Prostate gland (tissue), 2 donors: Measurements from ENCODE around the gene SEMA3A. TPM values are rescaled to one million over a fixed set of nuclear protein-coding genes. Genes with fewer than 3 reads are reported as not detected.

ENCODE experiments used
- DNase-seq: peaks from one replicate; pipeline ENCODE4 v3.0.0-alpha.2; 2019; ENCODE audit warnings: low spot score
- H3K27ac ChIP-seq, 2 donors: fragments of 200-600 bp; sonication (generic); 2 replicates each; pipeline ENCODE4 v1.5.1; 2017 to 2019
- H3K27me3 ChIP-seq: fragments of 200-600 bp; sonication (generic); replicated peaks from 2 replicates; pipeline ENCODE4 v1.5.1; 2019; ENCODE audit not compliant: insufficient read depth
- H3K36me3 ChIP-seq, 2 donors: fragments of 200-600 bp; sonication (generic); 1 replicate in 1 of 2; 2 replicates in 1 of 2; pipeline versions ENCODE4 v1.5.1 to v1.8.1; 2017 to 2019
- H3K4me1 ChIP-seq: fragments of 200-600 bp; sonication (generic); replicated peaks from 2 replicates; pipeline ENCODE4 v1.5.1; 2019
- H3K4me3 ChIP-seq, 2 donors: fragments of 200-600 bp; sonication (generic); 2 replicates each; pipeline ENCODE4 v1.5.1; 2017 to 2019
- H3K9me3 ChIP-seq: fragments of 200-600 bp; sonication (generic); 2 replicates; pipeline ENCODE4 v1.5.1; 2017
- POLR2A ChIP-seq: fragments of 450-650 bp; IDR thresholded peaks from one replicate; pipeline ENCODE4 v1.6.1; 2016; ENCODE audit warnings: antibody characterized with exemption, mild to moderate bottlenecking
- POLR2AphosphoS5 ChIP-seq: sonication (generic); formaldehyde crosslinking; IDR thresholded peaks from one replicate; pipeline ENCODE4 v1.6.1; 2017; ENCODE audit warnings: antibody characterized with exemption
- WGBS: methylation state at CpG from one replicate; pipeline ENCODE4 v1.1.5; 2018; 5-methylcytosine and 5-hydroxymethylcytosine counted together
- intact Hi-C: fragments of 100-400 bp; cut with DNase I; formaldehyde crosslinking; loops from one replicate; pipeline ENCODE4 v1.14.2; 2022
- total RNA-seq, 2 donors: library from RNA; depleted of rRNA; stranded (reverse); fragments of >200 nt; gene quantifications; one replicate each; pipeline ENCODE4 v1.1.0, GENCODE V29; 2016
- TF ChIP-seq, protein P1 (sequence below), 4 experiments: fragments of 200-600 bp in 2 of 4; fragments of 450-650 bp in 2 of 4; sonication (generic) in 2 of 4; IDR thresholded peaks; 1 replicate in 3 of 4; 2 replicates in 1 of 4; pipeline ENCODE4 v1.5.1; 2016 to 2019; ENCODE audit warnings: antibody characterized with exemption in 4 of 4, mild to moderate bottlenecking in 2 of 4, moderate library complexity in 2 of 4

Gene SEMA3A
- total RNA-seq, 2 donors from 2014 or later, result 1.6 to 1.9 TPM

DNA sequence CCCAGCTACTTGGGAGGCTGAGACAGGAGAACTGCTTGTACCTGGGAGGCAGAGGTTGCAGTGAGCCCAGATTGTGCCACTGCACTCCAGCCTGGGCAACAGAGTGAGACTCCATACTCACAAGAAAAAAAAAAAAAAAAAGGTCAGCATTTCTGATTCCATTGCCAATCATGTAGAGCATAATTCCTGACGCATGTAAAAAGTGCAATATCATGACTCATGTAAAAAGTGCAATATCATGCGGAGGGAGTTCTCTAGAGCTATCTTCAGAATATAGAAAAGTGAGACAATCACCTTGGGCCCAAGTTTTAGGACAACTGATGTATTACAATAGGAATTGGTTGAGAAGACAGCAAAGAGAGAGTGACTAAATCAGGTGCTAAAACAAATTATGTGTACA is 85.8 kb downstream of the SEMA3A start:
- no peak for DNase-seq
- Histone ChIP-seq H3K36me3 (no peaks in the 10 kb centered on the region), H3K9me3 (no peaks in the 10 kb centered on the region), H3K27me3 (no peaks in the 10 kb centered on the region), H3K4me3 (no peak overlapping the region), H3K27ac (no peak overlapping the region), H3K4me1 (no peaks in the 10 kb centered on the region)
- intact Hi-C loops, result no loop called here
- WGBS, result 50% methylated on average over 2 of the region's 2 CpGs
- TF ChIP-seq, protein P1, sequence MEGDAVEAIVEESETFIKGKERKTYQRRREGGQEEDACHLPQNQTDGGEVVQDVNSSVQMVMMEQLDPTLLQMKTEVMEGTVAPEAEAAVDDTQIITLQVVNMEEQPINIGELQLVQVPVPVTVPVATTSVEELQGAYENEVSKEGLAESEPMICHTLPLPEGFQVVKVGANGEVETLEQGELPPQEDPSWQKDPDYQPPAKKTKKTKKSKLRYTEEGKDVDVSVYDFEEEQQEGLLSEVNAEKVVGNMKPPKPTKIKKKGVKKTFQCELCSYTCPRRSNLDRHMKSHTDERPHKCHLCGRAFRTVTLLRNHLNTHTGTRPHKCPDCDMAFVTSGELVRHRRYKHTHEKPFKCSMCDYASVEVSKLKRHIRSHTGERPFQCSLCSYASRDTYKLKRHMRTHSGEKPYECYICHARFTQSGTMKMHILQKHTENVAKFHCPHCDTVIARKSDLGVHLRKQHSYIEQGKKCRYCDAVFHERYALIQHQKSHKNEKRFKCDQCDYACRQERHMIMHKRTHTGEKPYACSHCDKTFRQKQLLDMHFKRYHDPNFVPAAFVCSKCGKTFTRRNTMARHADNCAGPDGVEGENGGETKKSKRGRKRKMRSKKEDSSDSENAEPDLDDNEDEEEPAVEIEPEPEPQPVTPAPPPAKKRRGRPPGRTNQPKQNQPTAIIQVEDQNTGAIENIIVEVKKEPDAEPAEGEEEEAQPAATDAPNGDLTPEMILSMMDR (IDR thresholded peaks at IDR 0.05), result no peak
- TF ChIP-seq POLR2AphosphoS5, result no peak
- no peak for TF ChIP-seq POLR2A

DNA sequence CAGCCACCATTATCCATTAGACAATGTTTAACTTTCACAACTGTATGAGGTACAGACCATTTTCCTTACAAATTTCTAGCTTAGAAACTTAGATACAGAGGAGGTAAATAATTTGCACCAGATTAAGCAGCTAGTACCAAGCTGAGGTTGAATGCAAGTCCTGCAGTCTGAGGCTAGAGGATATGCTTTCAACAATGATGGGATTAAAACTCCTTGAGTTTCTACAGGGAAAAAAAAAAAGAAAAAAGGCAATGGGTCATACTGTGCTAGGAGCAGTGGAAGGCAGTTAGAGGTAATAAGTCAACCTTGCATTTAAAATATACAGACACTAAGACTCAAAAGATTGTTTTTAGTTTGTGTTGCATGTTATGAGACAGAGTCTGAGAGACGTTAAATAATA is 86.5 kb downstream of the SEMA3A start:
- TF ChIP-seq POLR2AphosphoS5, result no peak
- TF ChIP-seq, protein P1 (IDR thresholded peaks at IDR 0.05), result no peak
- TF ChIP-seq POLR2A, result no peak
- DNase-seq, result no peak
- Histone ChIP-seq H3K27me3 (no peaks in the 10 kb centered on the region), H3K9me3 (no peaks in the 10 kb centered on the region), H3K27ac (no peak overlapping the region), H3K4me3 (no peak overlapping the region), H3K36me3 (no peaks in the 10 kb centered on the region), H3K4me1 (no peaks in the 10 kb centered on the region)
- intact Hi-C loops, result no loop called here
- WGBS, result 84% methylated on average over 1 of the region's 1 CpG

DNA sequence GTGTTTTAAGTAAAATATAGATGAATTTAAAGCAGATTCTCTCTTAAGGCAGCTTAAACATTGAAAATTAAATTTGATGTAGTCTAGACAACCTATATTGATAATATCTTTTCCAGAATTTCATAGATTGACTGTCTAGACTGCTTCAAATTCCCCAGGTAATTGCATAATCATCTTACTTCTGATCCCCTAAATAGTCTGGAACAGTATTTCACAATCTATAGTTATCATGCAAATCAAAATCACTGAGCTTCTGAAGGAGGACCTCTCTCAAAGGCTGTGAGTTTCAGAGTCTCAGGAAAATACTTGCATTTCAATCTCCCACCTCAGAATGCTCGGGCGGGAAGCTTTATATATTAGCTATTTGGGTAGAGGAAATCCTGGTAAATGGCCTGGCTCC is 87.3 kb downstream of the SEMA3A start:
- no peaks in the 10 kb centered on the region for H3K9me3 ChIP-seq
- H3K27ac ChIP-seq, result no peak overlapping the region
- no peak overlapping the region for H3K4me3 ChIP-seq
- H3K4me1 ChIP-seq, result no peaks in the 10 kb centered on the region
- TF ChIP-seq, protein P1 (IDR thresholded peaks at IDR 0.05), result no peak
- no peak for TF ChIP-seq POLR2A
- no peak for TF ChIP-seq POLR2AphosphoS5
- intact Hi-C loops, result no loop called here
- WGBS, result 88% methylated on average over 2 of the region's 2 CpGs
- no peaks in the 10 kb centered on the region for H3K27me3 ChIP-seq
- no peak for DNase-seq
- no peaks in the 10 kb centered on the region for H3K36me3 ChIP-seq

DNA sequence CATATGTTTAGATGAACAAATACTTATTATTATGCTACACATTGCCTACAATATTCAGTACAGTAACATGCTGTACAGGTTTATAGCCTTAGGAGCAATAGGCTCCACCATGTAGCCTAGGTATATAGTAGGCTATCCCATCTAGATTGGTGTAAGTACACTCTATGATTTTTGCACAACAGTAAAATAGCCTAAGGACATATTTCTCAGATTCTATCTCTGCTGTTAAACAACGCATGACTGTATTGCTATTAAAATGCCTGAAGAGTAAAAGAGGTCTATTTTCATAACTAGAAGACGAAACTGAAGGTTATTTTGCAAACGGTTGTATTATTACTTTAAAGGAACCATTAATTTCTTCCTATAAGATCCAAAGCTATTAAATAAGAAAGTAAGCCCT is 88.3 kb downstream of the SEMA3A start:
- no peaks in the 10 kb centered on the region for H3K27me3 ChIP-seq
- no peaks in the 10 kb centered on the region for H3K9me3 ChIP-seq
- no peak for DNase-seq
- H3K4me3 ChIP-seq, result no peak overlapping the region
- 32% methylated on average over 3 of the region's 3 CpGs for WGBS
- no peaks in the 10 kb centered on the region for H3K4me1 ChIP-seq
- TF ChIP-seq, protein P1 (IDR thresholded peaks at IDR 0.05), result no peak
- TF ChIP-seq POLR2A (no peak), POLR2AphosphoS5 (no peak)
- H3K27ac ChIP-seq, result no peak overlapping the region
- intact Hi-C loops, result no loop called here
- H3K36me3 ChIP-seq, result no peaks in the 10 kb centered on the region

DNA sequence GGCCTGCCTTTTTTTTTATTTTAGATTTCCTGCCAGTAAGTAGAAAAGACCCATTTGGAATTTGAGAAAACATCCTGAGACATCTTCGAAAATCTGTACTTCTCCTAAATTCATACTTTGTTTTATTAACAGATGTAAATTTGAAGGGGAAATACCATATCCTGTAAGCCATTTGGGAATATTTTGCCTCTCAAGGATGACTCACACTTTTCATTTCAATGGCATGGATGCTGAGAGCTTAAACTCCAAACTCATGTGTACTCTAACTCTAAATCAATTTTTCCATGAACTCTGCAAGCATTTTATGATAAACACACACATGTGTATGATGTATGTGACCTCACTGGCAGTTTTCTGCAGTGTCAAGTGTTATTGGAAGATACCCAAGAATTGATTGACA is 89.0 kb downstream of the SEMA3A start:
- H3K36me3 ChIP-seq, result no peaks in the 10 kb centered on the region
- WGBS, result 67% methylated on average over 1 of the region's 1 CpG
- H3K27ac ChIP-seq, result no peak overlapping the region
- no peaks in the 10 kb centered on the region for H3K9me3 ChIP-seq
- intact Hi-C loops, result no loop called here
- H3K4me1 ChIP-seq, result no peaks in the 10 kb centered on the region
- TF ChIP-seq, protein P1 (IDR thresholded peaks at IDR 0.05), result no peak
- DNase-seq, result no peak
- H3K27me3 ChIP-seq, result no peaks in the 10 kb centered on the region
- H3K4me3 ChIP-seq, result no peak overlapping the region
